IPS DF 6.9 (cell line): ENCODE data around the gene RPS26.

Experiments used
- DNase-seq: peaks from one replicate; pipeline ENCODE4 v3.0.0-alpha.2; 2013; ENCODE audit warnings: low read depth, low spot score
- H3K27ac ChIP-seq: one replicate; pipeline ENCODE4 v1.5.1; 2013; ENCODE audit warnings: low read length, control low read depth
- H3K27me3 ChIP-seq: 2 replicates; pipeline ENCODE4 v1.6.1; 2013; ENCODE audit warnings: mild to moderate bottlenecking, low read length; ENCODE audit not compliant: control insufficient read depth, insufficient read depth
- H3K36me3 ChIP-seq: 2 replicates; pipeline ENCODE4 v1.6.1; 2013; ENCODE audit warnings: low read length; ENCODE audit not compliant: control insufficient read depth, insufficient read depth
- H3K4me1 ChIP-seq: 2 replicates; pipeline ENCODE4 v1.6.1; 2013; ENCODE audit warnings: low read length; ENCODE audit not compliant: control insufficient read depth, insufficient read depth
- H3K4me3 ChIP-seq: 2 replicates; pipeline ENCODE4 v1.5.1; 2013; ENCODE audit warnings: mild to moderate bottlenecking, low read length
- H3K9me3 ChIP-seq: 2 replicates; pipeline ENCODE4 v1.6.1; 2013; ENCODE audit warnings: low read length, inconsistent platforms; ENCODE audit not compliant: control insufficient read depth, insufficient read depth
- WGBS: extraction: QIAGEN DNeasy Blood & Tissue Kit; methylation state at CpG from one replicate; pipeline ENCODE4 v1.1.7; 2013; ENCODE audit warnings: mixed read lengths, missing lambda C conversion rate; ENCODE audit not compliant: insufficient read length, insufficient coverage; 5-methylcytosine and 5-hydroxymethylcytosine counted together

RPS26 gene

GRCh38 chr12:56021889-56022497 lies 19.7 kb upstream of the RPS26 start:
- Histone ChIP-seq H3K4me1 (0 out of 2 replicates have a peak, but pooled peaks cover 3% of the 10 kb centered on the region), H3K27me3 (no peaks in the 10 kb centered on the region), H3K36me3 (peaks cover 4% of the 10 kb centered on the region; the same call in 1 of the 2 replicates), H3K9me3 (no peaks in the 10 kb centered on the region), H3K27ac (no peak overlapping the region), H3K4me3 (no peak overlapping the region; the same call in 1 of the 2 replicates)
- no CpG with 5 or more reads among the region's 2 CpGs for WGBS
- DNase-seq, result no peak

GRCh38 chr12:56028511-56029165 lies 13.1 kb upstream of the RPS26 start:
- Histone ChIP-seq H3K27me3 (no peaks in the 10 kb centered on the region), H3K9me3 (no peaks in the 10 kb centered on the region), H3K4me1 (no peaks in the 10 kb centered on the region), H3K4me3 (no peak overlapping the region), H3K36me3 (peaks cover 18% of the 10 kb centered on the region), H3K27ac (no peak overlapping the region)
- no CpG with 5 or more reads among the region's 5 CpGs for WGBS
- no peak for DNase-seq

GRCh38 chr12:56029166-56029519 lies 12.6 kb upstream of the RPS26 start:
- DNase-seq, result no peak
- H3K27ac ChIP-seq, result no peak overlapping the region
- peaks cover 18% of the 10 kb centered on the region for H3K36me3 ChIP-seq

GRCh38 chr12:56029666-56030293 lies 11.9 kb upstream of the RPS26 start:
- DNase-seq, result no peak
- no peaks in the 10 kb centered on the region for H3K9me3 ChIP-seq
- WGBS, result no CpG with 5 or more reads among the region's 6 CpGs

More at GRCh38 chr12:56029166-56029519, 12.6 kb upstream of the RPS26 start:
- Histone ChIP-seq H3K4me3 (no peak overlapping the region), H3K27me3 (no peaks in the 10 kb centered on the region), H3K4me1 (no peaks in the 10 kb centered on the region), H3K9me3 (no peaks in the 10 kb centered on the region)

GRCh38 chr12:56031987-56032386 lies 9.7 kb upstream of the RPS26 start:
- Histone ChIP-seq H3K9me3 (no peaks in the 10 kb centered on the region), H3K4me3 (no peak overlapping the region), H3K36me3 (peaks cover 24% of the 10 kb centered on the region), H3K27ac (no peak overlapping the region), H3K27me3 (no peaks in the 10 kb centered on the region), H3K4me1 (no peaks in the 10 kb centered on the region; the same call in 1 of the 2 replicates)
- DNase-seq, result no peak
- no CpG with 5 or more reads among the region's 1 CpG for WGBS

More at GRCh38 chr12:56029666-56030293, 11.9 kb upstream of the RPS26 start:
- Histone ChIP-seq H3K36me3 (peaks cover 22% of the 10 kb centered on the region), H3K27me3 (no peaks in the 10 kb centered on the region), H3K27ac (no peak overlapping the region), H3K4me1 (no peaks in the 10 kb centered on the region), H3K4me3 (no peak overlapping the region)

GRCh38 chr12:56034586-56035332 lies 7.0 kb upstream of the RPS26 start:
- no peak overlapping the region for H3K4me3 ChIP-seq
- no CpG with 5 or more reads among the region's 21 CpGs for WGBS
- peaks cover 19% of the 10 kb centered on the region for H3K36me3 ChIP-seq
- no peaks in the 10 kb centered on the region for H3K9me3 ChIP-seq
- H3K27me3 ChIP-seq, result no peaks in the 10 kb centered on the region
- DNase-seq, result no peak
- no peak overlapping the region for H3K27ac ChIP-seq
- no peaks in the 10 kb centered on the region; the same call in 1 of the 2 replicates for H3K4me1 ChIP-seq

GRCh38 chr12:56037161-56037560 lies 4.6 kb upstream of the RPS26 start:
- Histone ChIP-seq H3K4me1 (no peaks in the 10 kb centered on the region; the same call in 1 of the 2 replicates), H3K27me3 (no peaks in the 10 kb centered on the region), H3K4me3 (no peak overlapping the region), H3K27ac (no peak overlapping the region), H3K36me3 (peaks cover 19% of the 10 kb centered on the region), H3K9me3 (no peaks in the 10 kb centered on the region)
- no CpG with 5 or more reads among the region's 2 CpGs for WGBS
- DNase-seq, result no peak

GRCh38 chr12:56038022-56038655 lies 3.6 kb upstream of the RPS26 start:
- peaks cover 12% of the 10 kb centered on the region for H3K36me3 ChIP-seq
- DNase-seq, result no peak
- no peaks in the 10 kb centered on the region for H3K9me3 ChIP-seq
- H3K27me3 ChIP-seq, result no peaks in the 10 kb centered on the region
- H3K4me1 ChIP-seq, result no peaks in the 10 kb centered on the region; the same call in 1 of the 2 replicates
- H3K4me3 ChIP-seq, result no peak overlapping the region
- WGBS, result 100% methylated on average over 1 of the region's 2 CpGs
- no peak overlapping the region for H3K27ac ChIP-seq

GRCh38 chr12:56040151-56040550 lies 1.6 kb upstream of the RPS26 start:
- Histone ChIP-seq H3K27me3 (no peaks in the 10 kb centered on the region), H3K36me3 (peaks cover 12% of the 10 kb centered on the region), H3K27ac (no peak overlapping the region), H3K9me3 (no peaks in the 10 kb centered on the region), H3K4me1 (no peaks in the 10 kb centered on the region; the same call in none of the 2 replicates), H3K4me3 (no peak overlapping the region)
- WGBS, result no CpG with 5 or more reads among the region's 1 CpG
- no peak for DNase-seq
